ENCODE results near the gene SHISA7.

Gene SHISA7

DNA sequence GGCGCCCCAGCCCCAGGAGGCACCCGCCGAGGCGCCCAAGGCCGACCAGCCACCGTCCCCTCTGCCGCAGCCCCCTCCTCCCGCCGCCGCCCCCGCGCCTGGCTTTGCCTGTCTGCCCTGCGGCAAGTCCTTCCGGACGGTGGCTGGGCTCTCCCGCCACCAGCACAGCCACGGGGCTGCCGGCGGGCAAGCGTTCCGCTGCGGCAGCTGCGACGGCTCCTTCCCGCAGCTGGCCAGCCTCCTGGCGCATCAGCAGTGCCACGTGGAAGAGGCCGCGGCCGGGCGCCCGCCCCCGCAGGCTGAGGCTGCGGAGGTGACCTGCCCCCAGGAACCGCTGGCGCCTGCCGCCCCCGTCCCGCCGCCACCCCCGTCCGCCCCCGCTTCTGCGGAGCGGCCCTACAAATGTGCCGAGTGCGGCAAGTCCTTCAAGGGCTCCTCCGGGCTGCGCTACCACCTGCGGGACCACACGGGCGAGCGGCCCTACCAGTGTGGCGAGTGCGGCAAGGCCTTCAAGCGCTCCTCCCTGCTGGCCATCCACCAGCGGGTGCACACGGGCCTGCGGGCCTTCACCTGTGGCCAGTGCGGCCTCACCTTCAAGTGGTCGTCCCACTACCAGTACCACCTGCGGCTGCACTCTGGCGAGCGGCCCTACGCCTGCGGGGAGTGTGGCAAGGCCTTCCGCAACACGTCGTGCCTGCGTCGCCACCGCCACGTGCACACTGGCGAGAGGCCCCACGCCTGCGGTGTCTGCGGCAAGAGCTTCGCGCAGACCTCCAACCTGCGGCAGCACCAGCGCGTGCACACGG, 39.3 kb upstream of the SHISA7 start:
- DNase-seq = no peak

DNA sequence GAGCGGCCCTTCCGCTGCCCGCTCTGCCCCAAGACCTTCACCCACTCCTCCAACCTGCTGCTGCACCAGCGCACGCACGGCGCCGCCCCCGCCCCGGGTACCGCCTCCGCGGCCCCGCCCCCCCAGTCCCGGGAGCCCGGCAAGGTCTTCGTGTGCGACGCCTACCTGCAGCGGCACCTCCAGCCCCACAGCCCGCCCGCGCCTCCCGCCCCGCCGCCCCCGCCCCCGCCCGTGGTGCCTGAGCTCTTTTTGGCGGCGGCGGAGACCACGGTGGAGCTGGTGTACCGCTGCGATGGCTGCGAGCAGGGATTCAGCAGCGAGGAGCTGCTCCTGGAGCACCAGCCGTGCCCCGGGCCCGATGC, 38.7 kb upstream of the SHISA7 start:
- no peak for DNase-seq

DNA sequence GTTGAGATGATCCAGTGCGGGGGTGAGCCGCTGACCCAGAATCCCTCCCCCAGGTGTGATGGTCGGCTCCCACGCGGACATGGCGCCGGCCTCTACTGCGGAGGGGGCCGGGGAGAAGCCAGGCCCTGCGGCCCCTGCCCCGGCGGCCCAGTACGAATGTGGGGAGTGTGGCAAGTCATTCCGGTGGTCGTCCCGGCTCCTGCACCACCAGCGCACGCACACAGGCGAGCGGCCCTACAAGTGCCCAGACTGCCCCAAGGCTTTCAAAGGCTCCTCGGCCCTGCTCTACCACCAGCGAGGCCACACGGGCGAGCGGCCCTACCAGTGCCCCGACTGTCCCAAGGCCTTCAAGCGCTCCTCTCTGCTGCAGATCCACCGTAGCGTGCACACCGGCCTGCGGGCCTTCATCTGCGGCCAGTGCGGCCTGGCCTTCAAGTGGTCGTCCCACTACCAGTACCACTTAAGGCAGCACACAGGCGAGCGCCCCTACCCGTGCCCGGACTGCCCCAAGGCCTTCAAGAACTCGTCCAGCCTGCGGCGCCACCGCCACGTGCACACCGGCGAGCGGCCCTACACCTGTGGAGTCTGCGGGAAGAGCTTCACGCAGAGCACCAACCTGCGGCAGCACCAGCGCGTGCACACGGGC, 38.2 kb upstream of the SHISA7 start:
- no peak for DNase-seq

DNA sequence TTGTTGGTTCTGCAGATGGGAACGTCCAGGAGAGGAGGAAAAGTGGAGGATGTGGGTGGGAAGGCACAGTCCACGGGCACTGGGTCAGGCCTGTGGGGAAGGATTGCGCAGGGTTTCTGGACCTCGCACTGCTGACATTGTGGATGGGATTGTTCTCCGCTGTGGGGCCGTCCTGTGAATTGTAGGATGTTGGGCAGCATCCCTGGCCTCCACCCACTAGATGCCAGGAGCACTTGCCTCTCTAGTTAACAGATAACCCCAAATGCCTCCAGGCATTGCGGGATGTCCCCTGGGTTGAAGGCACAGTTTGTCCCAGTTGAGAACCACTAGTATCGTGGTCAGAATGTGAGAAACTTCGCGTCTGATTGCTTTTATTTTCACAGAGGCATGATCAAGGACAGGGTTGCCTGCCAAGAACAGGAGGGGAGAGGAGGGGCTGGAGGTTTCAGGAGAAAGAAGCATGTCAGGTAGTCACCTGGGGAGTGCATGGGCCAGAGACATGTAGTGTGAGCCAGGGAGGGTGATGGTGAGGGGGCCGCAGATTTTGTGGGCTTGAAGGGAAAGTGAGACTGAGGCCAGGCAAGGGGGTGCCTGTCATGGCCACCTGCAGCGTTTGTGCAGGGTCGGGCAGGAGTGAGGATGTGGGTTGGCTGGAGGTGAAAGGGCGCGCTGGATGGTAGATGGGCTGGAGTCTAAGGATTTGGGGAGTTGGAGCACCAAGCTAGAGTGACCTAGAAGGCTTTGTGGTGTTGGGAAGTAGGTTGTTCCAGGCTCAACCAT, 36.5 kb upstream of the SHISA7 start:
- no peak for DNase-seq

- no peak for DNase-seq
These were observed 35.9 kb upstream of the SHISA7 start for GRCh38 chr19:55479045-55479444.

- DNase-seq = no peak
These were observed 35.3 kb upstream of the SHISA7 start for GRCh38 chr19:55478364-55478763.

DNA sequence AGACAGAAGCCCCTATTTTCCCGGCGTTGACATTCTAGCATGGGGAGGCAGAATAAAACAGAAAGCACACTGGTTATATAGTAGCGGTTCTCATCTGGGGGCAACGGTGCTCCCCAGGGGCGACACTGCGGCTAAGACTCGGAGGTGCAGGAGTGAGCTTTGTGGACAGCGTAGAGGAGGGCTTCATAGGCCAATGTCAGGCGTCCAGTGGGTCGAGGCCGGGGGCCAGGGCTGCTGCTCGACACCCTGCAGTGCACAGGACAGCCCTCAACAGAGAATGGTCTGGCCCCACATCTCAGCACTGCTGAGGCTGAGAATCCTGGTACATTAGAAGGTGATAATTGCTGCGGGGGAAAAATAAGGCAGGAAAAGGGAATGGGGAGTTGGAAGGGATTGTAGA, 34.8 kb upstream of the SHISA7 start:
- DNase-seq = no peak

DNA sequence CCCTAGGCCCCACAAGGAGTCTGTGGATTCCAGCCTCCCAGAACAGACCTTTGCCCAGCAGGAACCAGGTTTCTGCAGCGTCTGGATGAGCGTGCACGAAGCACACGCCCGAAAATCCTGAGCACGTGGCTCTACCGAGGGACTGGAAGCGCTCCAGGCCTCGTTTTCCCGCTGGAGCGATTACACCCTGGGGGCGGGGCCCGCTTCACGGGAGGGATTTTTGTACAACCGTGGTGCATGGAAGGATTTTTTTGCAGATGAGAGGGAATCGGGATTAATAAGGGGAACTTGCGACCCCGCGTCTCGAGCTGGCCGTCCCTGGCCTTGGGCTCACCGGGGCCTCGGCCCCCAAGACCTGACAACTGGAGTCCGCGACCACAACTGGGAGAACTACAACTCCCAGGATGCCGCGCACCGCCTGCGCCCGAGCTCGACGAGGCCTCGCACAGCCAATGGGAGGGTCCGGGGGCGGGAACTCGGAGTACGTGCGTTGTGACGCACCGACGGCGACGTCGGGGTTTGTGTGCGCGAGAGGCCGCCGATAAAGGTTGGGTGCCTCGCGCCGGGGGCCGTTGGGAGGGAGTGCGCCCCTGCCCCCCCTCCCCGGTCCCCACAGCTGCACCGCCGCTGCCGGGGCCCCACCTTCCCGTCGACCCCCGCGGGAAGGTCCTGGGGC, 33.1 kb upstream of the SHISA7 start, which contains the start of gene ZNF628:
TSS of gene ZNF628 (plus strand) at position 518 of the 676 bp plus-strand sequence. CDS start 3,294 bp downstream, outside the sequence.
- peak; percentile 96 for DNase-seq

DNA sequence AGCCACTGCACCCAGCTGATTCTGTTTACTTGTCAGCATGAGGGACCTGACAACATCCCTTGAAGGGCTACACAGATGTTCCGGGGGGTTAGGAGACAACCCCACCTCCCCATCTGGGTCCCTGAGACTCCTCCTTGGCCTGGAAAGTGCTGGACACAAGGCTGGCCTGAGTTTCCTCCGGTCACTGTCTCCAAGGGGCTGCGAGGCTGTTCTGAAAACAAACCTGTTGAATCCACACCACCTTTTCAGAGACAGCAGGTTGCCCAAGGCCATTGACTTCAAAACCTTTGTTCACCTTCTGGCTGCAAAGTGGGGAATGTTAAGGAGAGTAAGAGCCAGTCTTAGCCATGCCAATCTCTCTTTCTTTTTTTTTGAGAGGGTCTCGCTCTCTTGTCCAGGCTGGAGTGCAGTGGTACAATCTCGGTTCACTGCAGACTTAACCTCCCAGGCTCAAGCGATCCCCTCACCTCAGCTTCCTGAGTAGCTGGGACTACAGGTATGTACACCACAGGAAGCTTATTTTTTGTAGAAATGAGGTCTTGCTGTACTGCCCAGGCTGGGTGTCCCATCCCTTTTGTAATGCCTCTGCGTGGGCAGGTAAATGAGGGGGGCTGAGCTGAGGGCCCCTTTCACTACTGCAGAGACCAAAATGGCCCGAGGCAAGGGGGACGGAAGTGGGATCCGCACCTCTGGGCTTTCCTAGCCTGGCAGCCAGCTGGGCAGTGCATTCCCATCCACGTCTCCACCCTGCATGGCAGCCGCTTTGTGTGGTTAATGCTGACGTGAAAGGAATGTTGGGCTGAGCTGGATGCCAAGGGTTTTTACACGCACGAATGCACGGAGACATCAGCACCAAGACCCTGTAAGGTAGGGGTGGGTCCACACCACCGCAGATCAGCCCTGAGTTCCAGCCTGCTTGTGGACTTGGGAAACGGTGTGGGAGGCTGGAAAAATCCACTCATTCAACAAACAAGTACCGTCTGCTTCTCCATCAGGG, 31.5 kb upstream of the SHISA7 start:
- DNase-seq = no peak

DNA sequence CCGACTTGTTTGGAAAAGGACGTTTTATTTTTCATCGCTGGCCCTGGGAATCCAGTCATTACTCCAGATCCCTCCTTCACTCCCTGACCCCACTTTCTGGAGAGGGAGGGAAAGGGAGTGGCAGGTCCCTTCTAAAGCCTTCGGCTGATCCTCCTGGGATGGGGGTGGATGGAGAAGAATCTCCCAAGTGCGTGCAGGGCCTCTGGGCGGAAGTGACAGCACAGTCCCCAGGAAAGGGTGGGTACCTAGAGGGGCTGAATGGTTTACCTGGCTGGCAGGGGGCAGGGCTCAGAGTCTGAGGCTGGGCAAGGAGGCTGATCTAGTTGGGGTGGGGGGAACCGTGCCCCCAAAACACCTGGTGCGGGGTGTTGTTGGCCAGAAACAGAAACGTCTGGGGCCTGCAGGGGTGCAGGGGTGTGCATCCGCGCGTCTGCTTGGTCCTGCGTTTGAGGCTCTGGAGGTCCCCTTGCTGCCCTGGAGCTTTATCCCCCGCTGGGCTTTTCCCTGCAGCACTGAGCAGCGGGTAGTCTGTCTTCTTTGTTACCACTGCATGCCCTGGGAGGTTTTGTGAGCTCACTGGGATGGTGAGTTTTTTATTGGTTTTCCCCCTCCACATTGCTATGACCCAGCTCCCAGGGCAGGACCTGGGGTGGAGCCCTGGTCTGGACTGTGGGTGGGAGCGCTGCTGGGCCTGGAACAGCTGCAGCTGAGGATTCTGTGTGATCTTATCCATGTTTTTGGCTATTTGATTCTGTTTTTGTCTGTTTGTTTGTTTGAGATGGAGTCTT, 30.3 kb upstream of the SHISA7 start:
- no peak for DNase-seq

DNA sequence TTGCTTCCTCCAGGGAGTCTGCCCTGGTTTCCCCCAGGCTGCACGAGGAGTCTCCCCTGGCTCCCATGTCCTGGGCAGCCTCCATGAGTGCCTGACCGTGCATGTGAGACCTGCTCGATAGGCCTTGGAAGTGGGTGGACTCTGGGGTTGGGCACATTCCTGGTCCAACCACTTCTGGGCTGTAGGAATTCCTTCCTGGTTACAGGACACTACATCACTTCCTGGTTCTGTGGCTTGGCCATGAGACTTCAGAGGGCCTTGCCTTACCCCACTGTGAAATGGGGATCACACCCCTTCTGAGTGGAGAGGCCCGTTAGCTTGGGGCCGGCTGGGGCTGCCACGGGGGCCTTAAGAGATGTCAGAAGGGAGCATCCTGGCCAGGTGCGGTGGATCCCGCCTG, 29.4 kb upstream of the SHISA7 start:
- no peak for DNase-seq

GRCh38 chr19:55471266-55471665, 28.2 kb upstream of the SHISA7 start:
- DNase-seq = no peak

DNA sequence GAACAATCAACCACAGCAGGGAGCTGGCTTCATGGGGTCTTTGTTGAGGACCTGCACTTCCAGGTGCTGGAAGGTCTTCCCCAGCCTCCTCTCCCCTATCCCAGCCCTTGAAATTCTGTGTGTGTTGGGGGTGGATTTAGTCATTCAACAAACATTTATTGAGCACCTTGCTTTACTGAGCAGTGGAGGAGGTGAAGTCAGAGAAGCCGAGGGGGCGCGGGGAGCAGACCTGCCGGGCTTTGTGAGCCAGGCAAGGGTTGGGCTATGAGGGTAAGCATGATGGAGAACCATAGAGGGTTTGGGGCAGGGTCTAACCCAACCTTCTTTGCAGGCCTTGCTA, 24.9 kb upstream of the SHISA7 start:
- DNase-seq = no peak

DNA sequence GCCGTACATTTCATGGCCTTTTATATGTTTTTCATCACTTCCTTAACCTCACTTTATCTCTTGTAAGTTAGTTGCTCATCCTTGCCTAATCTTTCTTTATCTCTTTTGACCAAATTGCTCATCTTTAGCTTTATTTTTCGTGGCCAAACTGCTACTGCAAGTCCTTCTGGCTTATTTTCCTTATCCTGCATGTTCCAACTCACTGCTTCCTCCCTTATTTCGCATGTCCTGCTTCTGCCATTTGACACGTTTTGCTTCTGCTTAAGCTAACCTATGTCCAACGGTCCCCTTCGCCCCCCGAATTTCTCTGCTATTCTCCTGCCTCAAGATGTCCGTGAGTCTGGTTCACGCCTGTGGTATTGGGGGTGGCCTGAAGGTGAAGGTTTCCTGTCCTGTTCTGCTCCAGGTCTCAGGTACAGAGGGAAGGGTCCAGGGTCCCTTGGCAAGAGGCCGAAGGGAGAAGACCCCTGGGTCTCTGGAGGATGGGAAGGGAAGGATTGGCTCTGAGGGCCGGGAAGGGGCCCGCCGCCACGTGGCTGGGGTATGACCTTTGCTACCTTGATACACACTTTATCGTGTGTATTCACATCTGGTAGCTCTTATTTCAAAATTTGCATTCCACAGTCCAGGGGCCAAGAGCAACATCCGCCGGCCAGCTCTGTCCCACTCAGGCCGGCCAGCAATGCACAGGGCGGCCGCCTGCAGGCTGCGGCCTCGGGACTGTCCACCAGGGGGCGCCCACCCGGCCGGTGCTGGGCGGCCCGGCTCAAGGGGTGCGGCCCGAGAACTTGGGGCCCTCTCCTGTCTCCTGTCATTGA, 24.3 kb upstream of the SHISA7 start:
- DNase-seq = peak; percentile 96

DNA sequence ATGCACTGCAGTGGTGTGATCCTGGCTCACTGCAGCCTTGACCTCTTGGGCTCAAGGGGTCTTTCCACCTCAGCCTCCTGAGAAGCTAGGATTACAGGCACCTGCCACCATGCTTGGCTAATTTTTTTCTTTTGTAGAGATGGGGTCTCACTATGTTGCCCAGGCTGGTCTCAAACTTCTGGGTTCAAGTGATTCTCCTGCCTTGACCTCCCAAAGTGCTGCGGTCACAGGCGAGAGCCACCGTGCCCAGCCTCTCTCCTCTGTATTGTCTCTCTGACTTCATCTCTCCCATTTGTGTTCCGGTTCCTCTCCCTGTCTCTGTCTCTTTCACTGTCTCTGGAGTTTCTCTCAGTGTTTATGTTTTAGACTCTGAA, 23.1 kb upstream of the SHISA7 start:
- DNase-seq = no peak

DNA sequence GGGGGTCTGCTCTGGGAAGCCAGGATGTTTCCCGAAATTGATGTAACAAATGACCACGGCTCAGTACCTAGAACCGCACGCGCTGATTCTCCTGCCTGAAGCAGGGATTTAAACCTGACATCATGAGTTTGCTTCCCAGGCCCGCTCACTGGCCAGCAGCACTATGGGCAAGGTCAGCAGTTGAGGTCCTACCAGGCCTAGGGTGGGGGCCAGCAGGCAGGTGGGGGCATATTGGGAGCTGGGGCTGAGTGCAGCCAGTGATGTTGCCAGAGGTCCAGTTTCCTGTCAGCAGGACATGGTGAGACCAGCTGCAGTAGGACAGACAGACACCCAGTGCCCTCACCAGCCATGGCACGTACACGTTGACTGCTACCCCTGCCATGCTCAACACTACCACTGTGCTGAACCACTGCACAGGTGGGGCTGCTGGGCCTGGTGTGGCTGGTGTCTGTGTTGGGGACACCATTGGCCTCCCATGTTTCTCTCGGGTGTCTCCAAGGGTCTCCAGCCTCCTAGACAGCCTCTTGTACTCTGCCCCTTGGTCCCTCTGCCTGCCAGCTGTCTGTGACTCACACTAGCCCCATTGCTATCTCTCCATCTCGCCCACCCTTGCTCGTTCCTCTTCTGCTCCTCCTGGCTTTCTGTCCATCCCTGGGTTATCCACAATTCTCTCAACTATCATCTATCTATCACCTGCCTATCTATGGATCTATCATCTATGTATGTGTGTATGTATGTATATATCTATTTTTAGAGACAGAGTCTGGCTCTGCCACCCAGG, 22.6 kb upstream of the SHISA7 start:
- no peak for DNase-seq

DNA sequence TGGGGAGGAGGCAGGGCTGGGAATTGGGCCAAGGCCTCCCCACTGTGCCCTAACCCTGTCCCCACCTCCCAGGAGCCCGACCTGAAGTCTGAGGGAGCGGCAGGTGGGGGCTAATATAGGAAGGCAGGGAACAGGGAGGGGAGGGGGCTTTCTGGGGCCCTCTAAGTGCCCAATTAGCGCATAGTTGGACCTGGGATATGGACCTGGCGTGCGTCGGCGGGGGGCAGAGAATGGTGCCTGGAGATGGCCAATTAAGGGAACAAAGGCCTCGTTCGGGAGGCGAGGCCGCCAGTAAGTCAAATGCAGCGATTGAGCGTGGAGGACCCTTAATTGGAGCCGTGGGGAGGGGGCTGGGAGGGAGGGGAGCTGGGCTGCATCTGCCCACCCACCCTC, 21.6 kb upstream of the SHISA7 start, which contains the start of gene C19orf85:
TSS of gene C19orf85 (minus strand) at position 90 of the 393 bp plus-strand sequence. CDS start 197 bp downstream, outside the sequence.
- DNase-seq = no peak

DNA sequence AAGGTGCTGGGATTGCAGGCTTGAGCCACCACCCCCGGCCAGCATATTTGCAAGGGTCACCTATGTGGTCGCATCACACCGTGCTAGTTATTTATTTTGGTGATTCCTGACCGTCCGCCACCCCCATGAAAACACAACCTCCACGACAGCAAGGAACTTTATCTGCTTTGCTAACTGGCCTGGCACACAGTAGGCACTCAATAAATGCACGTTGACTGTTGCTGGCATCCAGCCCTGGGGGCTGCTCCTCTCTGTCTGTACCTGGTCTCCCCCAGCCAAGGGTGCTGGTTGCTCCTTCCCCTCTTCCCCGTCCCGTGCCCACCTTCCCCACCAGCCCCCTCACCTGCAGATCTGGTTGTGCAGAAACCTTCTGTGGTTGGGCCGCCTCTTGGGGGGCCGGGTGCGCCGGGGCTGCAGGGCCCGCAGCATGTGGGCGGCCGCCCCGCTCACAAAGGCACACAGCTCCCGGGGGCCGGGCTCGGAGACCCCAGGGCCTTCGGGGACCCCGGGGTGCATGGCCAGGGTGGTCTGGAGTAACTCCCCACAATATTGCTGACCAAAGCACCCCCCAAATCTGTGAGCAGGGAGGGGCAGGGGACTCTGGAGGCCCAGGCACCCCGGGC, 21.1 kb upstream of the SHISA7 start:
- DNase-seq = no peak

GRCh38 chr19:55463583-55464031, 20.5 kb upstream of the SHISA7 start:
- DNase-seq = no peak

Measured in activated CD8-positive, alpha-beta memory T cell treated with anti-CD3 and anti-CD28 coated beads, Interleukin-2, amount 50 U/mL, for 48 hours (primary cell).